Endometrial microvascular endothelial cells (primary cell): ENCODE data around the gene RNF13. TPM values are rescaled to one million over a fixed set of nuclear protein-coding genes. Genes with fewer than 3 reads are reported as not detected.

Experiments
- in situ Hi-C: cut with HindIII; loops from 2 replicates; pipeline ENCODE4 v1.10.0; 2017; ENCODE audit warnings: low sequenced_read_pairs, low pct_unique_long_range_greater_than_20kb; ENCODE audit errors: inconsistent ontology term
- total RNA-seq: library from RNA; depleted of rRNA; stranded (reverse); fragments of >200 nt; gene quantifications from one replicate; pipeline ENCODE4 v1.2.3, GENCODE V29; 2015; ENCODE audit errors: inconsistent ontology term

The RNF13 gene
- total RNA-seq, 1 donor from 2014 or later = 47.9 TPM

- in situ Hi-C loops = no loop called here
Measured at GRCh38 chr3:149792452-149793270, 20.4 kb upstream of the RNF13 start, which contains the start of gene ANKUB1. TSS of gene ANKUB1 (minus strand) at chr3:149792554. CDS start at chr3:149792366, 188 bp downstream.

GRCh38 chr3:149796026-149796425, 17.0 kb upstream of the RNF13 start:
- in situ Hi-C loops = no loop called here

- in situ Hi-C loops = no loop called here
Measured at GRCh38 chr3:149800693-149801092, 12.3 kb upstream of the RNF13 start.

- in situ Hi-C loops = no loop called here
Measured at GRCh38 chr3:149801195-149801594, 11.8 kb upstream of the RNF13 start.

GRCh38 chr3:149801639-149802038, 11.4 kb upstream of the RNF13 start:
- in situ Hi-C loops = no loop called here

GRCh38 chr3:149806171-149806778, 6.7 kb upstream of the RNF13 start:
- in situ Hi-C loops = no loop called here

- in situ Hi-C loops = no loop called here
Measured at GRCh38 chr3:149808209-149808829, 4.7 kb upstream of the RNF13 start.

- in situ Hi-C loops = no loop called here
Measured at GRCh38 chr3:149809699-149810098, 3.3 kb upstream of the RNF13 start.

GRCh38 chr3:149810846-149811245, 2.2 kb upstream of the RNF13 start:
- in situ Hi-C loops = no loop called here

GRCh38 chr3:149812165-149812605, 830 bp upstream of the RNF13 start:
- in situ Hi-C loops = no loop called here

- in situ Hi-C loops = no loop called here
Measured at GRCh38 chr3:149813367-149814281, 609 bp downstream of the RNF13 start.

GRCh38 chr3:149815321-149815720, 2.3 kb downstream of the RNF13 start:
- in situ Hi-C loops = no loop called here

GRCh38 chr3:149815728-149816127, 2.7 kb downstream of the RNF13 start:
- in situ Hi-C loops = no loop called here

- in situ Hi-C loops = no loop called here
Measured at GRCh38 chr3:149816311-149816710, 3.3 kb downstream of the RNF13 start.

- in situ Hi-C loops = no loop called here
Measured at GRCh38 chr3:149816986-149817385, 4.0 kb downstream of the RNF13 start.

- in situ Hi-C loops = no loop called here
Measured at GRCh38 chr3:149819432-149819831, 6.4 kb downstream of the RNF13 start.

- in situ Hi-C loops = no loop called here
Measured at GRCh38 chr3:149820183-149820582, 7.2 kb downstream of the RNF13 start.

- in situ Hi-C loops = no loop called here
Measured at GRCh38 chr3:149826636-149827035, 13.6 kb downstream of the RNF13 start.

- in situ Hi-C loops = no loop called here
Measured at GRCh38 chr3:149828390-149828789, 15.4 kb downstream of the RNF13 start.
